ENCODE results near the gene HK2. TPM values are rescaled to one million over a fixed set of nuclear protein-coding genes. Genes with fewer than 3 reads are reported as not detected.

HK2 gene
- total RNA-seq, 1 donor from 2014 or later, result 20.7 TPM

DNA sequence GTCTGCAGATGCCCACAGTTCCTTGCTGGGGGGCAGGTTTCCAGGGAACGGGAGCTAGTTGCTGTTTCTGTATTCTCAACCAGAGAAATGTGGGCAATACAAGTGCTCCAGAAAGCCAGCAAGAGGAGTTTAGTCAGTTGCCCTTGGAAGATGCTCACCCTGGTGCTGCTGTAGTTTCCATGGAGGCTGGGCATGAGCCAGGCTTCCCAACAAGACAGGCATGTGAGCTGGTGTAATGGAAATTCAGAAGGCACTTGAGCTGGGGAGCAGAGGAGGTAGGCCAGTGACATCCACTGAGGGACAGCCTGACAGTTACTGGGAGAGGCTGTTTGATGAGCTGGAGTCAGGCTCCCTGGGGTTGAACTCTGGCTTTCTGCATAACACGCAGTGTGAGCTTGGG is 7.7 kb downstream of the HK2 start:
- no peaks in the 10 kb centered on the region for H3K27me3 ChIP-seq (ENCODE audit: control insufficient read depth, insufficient read depth, low read length)
- no peaks in the 10 kb centered on the region for H3K36me3 ChIP-seq (ENCODE audit: control insufficient read depth, insufficient read depth, low read length)
- no peak overlapping the region for H3K4me3 ChIP-seq (ENCODE audit: low read depth, low read length)
- TF ChIP-seq, protein P1, sequence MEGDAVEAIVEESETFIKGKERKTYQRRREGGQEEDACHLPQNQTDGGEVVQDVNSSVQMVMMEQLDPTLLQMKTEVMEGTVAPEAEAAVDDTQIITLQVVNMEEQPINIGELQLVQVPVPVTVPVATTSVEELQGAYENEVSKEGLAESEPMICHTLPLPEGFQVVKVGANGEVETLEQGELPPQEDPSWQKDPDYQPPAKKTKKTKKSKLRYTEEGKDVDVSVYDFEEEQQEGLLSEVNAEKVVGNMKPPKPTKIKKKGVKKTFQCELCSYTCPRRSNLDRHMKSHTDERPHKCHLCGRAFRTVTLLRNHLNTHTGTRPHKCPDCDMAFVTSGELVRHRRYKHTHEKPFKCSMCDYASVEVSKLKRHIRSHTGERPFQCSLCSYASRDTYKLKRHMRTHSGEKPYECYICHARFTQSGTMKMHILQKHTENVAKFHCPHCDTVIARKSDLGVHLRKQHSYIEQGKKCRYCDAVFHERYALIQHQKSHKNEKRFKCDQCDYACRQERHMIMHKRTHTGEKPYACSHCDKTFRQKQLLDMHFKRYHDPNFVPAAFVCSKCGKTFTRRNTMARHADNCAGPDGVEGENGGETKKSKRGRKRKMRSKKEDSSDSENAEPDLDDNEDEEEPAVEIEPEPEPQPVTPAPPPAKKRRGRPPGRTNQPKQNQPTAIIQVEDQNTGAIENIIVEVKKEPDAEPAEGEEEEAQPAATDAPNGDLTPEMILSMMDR (IDR thresholded peaks at IDR 0.05; ENCODE audit: insufficient read depth, low read length, poor library complexity, severe bottlenecking), result no peak
- no peak for DNase-seq (ENCODE audit: low read depth)

GRCh38 chr2:74843433-74843832 is 9.5 kb downstream of the HK2 start:
- TF ChIP-seq, protein P1 (IDR thresholded peaks at IDR 0.05; ENCODE audit: insufficient read depth, low read length, poor library complexity, severe bottlenecking), result no peak
- Histone ChIP-seq H3K4me3 (ENCODE audit: low read depth, low read length) (no peak overlapping the region), H3K27me3 (ENCODE audit: control insufficient read depth, insufficient read depth, low read length) (no peaks in the 10 kb centered on the region), H3K36me3 (ENCODE audit: control insufficient read depth, insufficient read depth, low read length) (no peaks in the 10 kb centered on the region)
- no peak for DNase-seq (ENCODE audit: low read depth)

DNA sequence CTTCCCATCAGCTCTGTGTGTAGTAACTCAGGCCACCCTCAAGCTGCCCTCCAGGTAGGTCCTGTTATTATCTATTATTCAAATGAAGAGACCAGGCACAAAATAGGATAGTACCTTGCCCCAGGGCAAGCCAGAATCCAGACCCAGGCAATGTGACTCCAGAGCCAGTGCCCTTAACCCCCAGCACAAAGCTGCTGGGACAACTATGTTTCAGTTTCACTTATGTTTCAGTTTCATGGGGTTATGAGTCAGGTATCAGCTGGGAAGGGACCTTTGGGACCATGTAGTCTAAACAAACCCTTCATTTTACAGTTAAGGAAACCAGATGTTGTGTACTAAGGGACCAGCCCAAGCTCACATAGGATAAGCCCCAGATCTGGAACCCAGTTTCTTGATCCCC is 10.0 kb downstream of the HK2 start:
- TF ChIP-seq, protein P1 (IDR thresholded peaks at IDR 0.05; ENCODE audit: insufficient read depth, low read length, poor library complexity, severe bottlenecking), result no peak
- Histone ChIP-seq H3K4me3 (ENCODE audit: low read depth, low read length) (no peak overlapping the region), H3K36me3 (ENCODE audit: control insufficient read depth, insufficient read depth, low read length) (no peaks in the 10 kb centered on the region), H3K27me3 (ENCODE audit: control insufficient read depth, insufficient read depth, low read length) (no peaks in the 10 kb centered on the region)
- DNase-seq (ENCODE audit: low read depth), result no peak

DNA sequence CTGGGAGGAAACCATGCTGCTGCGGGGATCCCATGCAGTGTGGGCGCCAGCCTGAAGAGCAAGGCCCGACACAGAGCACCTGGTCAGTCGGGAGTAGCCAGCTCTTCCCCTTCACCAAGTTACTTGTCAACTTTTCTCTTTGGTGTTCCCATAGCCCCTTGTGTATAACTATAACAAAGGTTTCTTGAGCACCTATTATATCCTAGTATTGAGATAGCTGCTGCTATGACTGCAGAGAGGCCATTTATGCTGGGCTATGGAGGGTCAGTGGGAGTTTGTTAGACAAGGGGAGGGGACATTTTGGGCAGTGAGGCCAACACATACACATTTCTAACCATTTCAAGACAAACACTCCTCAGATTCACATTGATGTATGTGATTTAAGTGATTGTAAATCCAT is 10.8 kb downstream of the HK2 start:
- Histone ChIP-seq H3K4me3 (ENCODE audit: low read depth, low read length) (no peak overlapping the region), H3K36me3 (ENCODE audit: control insufficient read depth, insufficient read depth, low read length) (no peaks in the 10 kb centered on the region), H3K27me3 (ENCODE audit: control insufficient read depth, insufficient read depth, low read length) (no peaks in the 10 kb centered on the region)
- DNase-seq (ENCODE audit: low read depth), result no peak
- TF ChIP-seq, protein P1 (IDR thresholded peaks at IDR 0.05; ENCODE audit: insufficient read depth, low read length, poor library complexity, severe bottlenecking), result no peak

DNA sequence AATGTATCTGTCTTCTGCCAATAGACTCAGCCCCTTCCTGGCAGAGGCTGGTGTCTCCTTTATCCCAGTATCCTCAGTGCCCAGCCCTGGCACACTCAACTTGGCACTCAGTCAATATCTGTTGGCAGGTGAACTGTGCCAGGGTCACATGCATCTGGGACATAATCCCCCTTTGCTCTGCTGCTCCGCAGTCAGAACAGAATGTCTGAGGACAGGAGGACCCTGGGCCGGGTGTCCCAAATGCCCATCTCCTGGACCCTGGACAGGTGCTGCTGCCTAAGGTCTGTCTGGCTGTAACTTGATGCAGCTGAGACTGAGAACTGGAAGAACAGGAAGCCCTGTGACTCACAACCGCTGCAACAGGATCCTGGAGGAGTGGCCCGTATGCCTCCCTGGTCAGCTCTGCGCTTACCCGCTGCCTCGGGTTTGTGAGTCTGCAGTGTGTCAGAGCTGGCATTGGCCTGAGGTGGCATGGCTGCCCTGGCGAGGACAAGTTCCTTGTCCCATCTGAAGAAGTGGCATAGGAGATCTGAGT is 11.4 kb downstream of the HK2 start:
- Histone ChIP-seq H3K4me3 (ENCODE audit: low read depth, low read length) (no peak overlapping the region), H3K36me3 (ENCODE audit: control insufficient read depth, insufficient read depth, low read length) (no peaks in the 10 kb centered on the region), H3K27me3 (ENCODE audit: control insufficient read depth, insufficient read depth, low read length) (no peaks in the 10 kb centered on the region)
- TF ChIP-seq, protein P1 (IDR thresholded peaks at IDR 0.05; ENCODE audit: insufficient read depth, low read length, poor library complexity, severe bottlenecking), result no peak
- DNase-seq (ENCODE audit: low read depth), result peak; percentile 90

- TF ChIP-seq, protein P1 (IDR thresholded peaks at IDR 0.05; ENCODE audit: insufficient read depth, low read length, poor library complexity, severe bottlenecking), result no peak
- no peak overlapping the region for H3K4me3 ChIP-seq (ENCODE audit: low read depth, low read length)
- no peak for DNase-seq (ENCODE audit: low read depth)
- no peaks in the 10 kb centered on the region for H3K27me3 ChIP-seq (ENCODE audit: control insufficient read depth, insufficient read depth, low read length)
- H3K36me3 ChIP-seq (ENCODE audit: control insufficient read depth, insufficient read depth, low read length), result no peaks in the 10 kb centered on the region
These were observed 12.1 kb downstream of the HK2 start for GRCh38 chr2:74845991-74846390.

All from kidney epithelial cell (primary cell).